ENCODE data around the gene LGMN. TPM values are rescaled to one million over a fixed set of nuclear protein-coding genes. Genes with fewer than 3 reads are reported as not detected.

The LGMN gene
- polyA plus RNA-seq, 1 of the 3 experiments (the other 2 are of a cell fraction): 76.3 TPM

GRCh38 chr14:92676403-92677086 lies 71.9 kb downstream of the LGMN start:
- H3K9me3 ChIP-seq: no peaks in the 10 kb centered on the region
- H3K27ac ChIP-seq (ENCODE audit: low read depth in 2 of 2, low read length in 1 of 2): no peak overlapping the region
- POLR2A ChIA-PET: no interaction called here
- H4K20me1 ChIP-seq (ENCODE audit: insufficient read depth): no peaks in the 10 kb centered on the region
- no peak overlapping the region for H2AFZ ChIP-seq (ENCODE audit: low read depth)
- DNase-seq: no peak
- H3K27me3 ChIP-seq (ENCODE audit: insufficient read depth): no peaks in the 10 kb centered on the region
- no peak overlapping the region for H3K4me3 ChIP-seq (ENCODE audit: low read depth in 2 of 2, low read length in 1 of 2)
- 77% methylated on average over 5 of the region's 8 CpGs for WGBS (ENCODE audit: low lambda C conversion rate)
- TF ChIP-seq USF1 (IDR thresholded peaks at IDR 0.05; ENCODE audit: borderline replicate concordance, low read depth) (no peak), CTCF (IDR thresholded peaks at IDR 0.05) (no peak), NRF1 (IDR thresholded peaks at IDR 0.05; ENCODE audit: low read depth, low read length) (no peak), YY1 (IDR thresholded peaks at IDR 0.05; ENCODE audit: low read depth) (no peak), GATA2 (CRISPR knock-in tag; IDR thresholded peaks at IDR 0.05) (no peak), SMC3 (IDR thresholded peaks at IDR 0.05; ENCODE audit: low read depth, low read length) (no peak), MEF2A (IDR thresholded peaks at IDR 0.05; ENCODE audit: borderline replicate concordance, low read depth) (no peak), RAD21 (IDR thresholded peaks at IDR 0.05; ENCODE audit: low read length) (no peak), MXI1 (IDR thresholded peaks at IDR 0.05; ENCODE audit: low read depth, low read length) (no peak), POLR2AphosphoS5 (IDR thresholded peaks at IDR 0.05; ENCODE audit: low read depth, low read length) (no peak), CHD2 (IDR thresholded peaks at IDR 0.05; ENCODE audit: low read length, partially characterized antibody) (no peak), FOSL2 (IDR thresholded peaks at IDR 0.05; ENCODE audit: borderline replicate concordance, low read depth) (no peak), TAF1 (IDR thresholded peaks at IDR 0.05; ENCODE audit: borderline replicate concordance, low read depth, low read length) (no peak), GABPA (IDR thresholded peaks at IDR 0.05; ENCODE audit: low read depth) (no peak), RXRA (IDR thresholded peaks at IDR 0.05; ENCODE audit: borderline replicate concordance, low read depth) (no peak), USF2 (IDR thresholded peaks at IDR 0.05; ENCODE audit: borderline replicate concordance, low read depth, low read length) (no peak), TCF12 (IDR thresholded peaks at IDR 0.05) (no peak), ZBTB33 (IDR thresholded peaks at IDR 0.05; ENCODE audit: borderline replicate concordance, low read depth) (no peak), FOXM1 (IDR thresholded peaks at IDR 0.05; ENCODE audit: low read depth) (no peak), RCOR1 (IDR thresholded peaks at IDR 0.05; ENCODE audit: low read length) (no peak)
- no peak overlapping the region for H3K9ac ChIP-seq
- CTCF ChIA-PET: interaction anchor here (0.9 to 2.9 kb wide), 2 partner anchors 10 to 14 kb away, joined by 4 to 25 read pairs; no protein-coding TSS in a partner anchor
- H3K79me2 ChIP-seq (ENCODE audit: insufficient read depth): no peaks in the 10 kb centered on the region
- no peaks in the 10 kb centered on the region for H3K9me2 ChIP-seq
- H3F3A ChIP-seq (replicated peaks; ENCODE audit: insufficient read depth): no peaks in the 10 kb centered on the region
- no peak overlapping the region for H3K4me2 ChIP-seq
- H3K36me3 ChIP-seq (replicated peaks in 1 of 2; ENCODE audit: control insufficient read depth in 1 of 2, insufficient read depth in 2 of 2, low read length in 1 of 2): peaks cover 0 to 2% of the 10 kb centered on the region in 2 experiments
- no peaks in the 10 kb centered on the region for H3K4me1 ChIP-seq (ENCODE audit: control insufficient read depth in 1 of 2, insufficient read depth in 2 of 2, low read depth in 1 of 2, low read length in 1 of 2)
